NOMO-1 (cell line): ENCODE measurements around the gene COCH.
"Not testable (repeated sequence)": the region's sequence is repeated elsewhere in the genome, so short reads cannot be mapped to it uniquely, and the experiment has no call there.

ENCODE experiments used
- DNase-seq, 2 experiments: peaks; one replicate each; lab custom pipeline; 2025; ENCODE audit not compliant: unreplicated experiment in 2 of 2; lab: John Stamatoyannopoulos, UW

The COCH gene

GRCh38 chr14:30915596-30915995 lies 41.2 kb downstream of the COCH start:
- DNase-seq: no peak

- peak in 1 of 2 experiments; percentile 22 for DNase-seq
Observed at GRCh38 chr14:30921305-30921704, 46.9 kb downstream of the COCH start.

DNA sequence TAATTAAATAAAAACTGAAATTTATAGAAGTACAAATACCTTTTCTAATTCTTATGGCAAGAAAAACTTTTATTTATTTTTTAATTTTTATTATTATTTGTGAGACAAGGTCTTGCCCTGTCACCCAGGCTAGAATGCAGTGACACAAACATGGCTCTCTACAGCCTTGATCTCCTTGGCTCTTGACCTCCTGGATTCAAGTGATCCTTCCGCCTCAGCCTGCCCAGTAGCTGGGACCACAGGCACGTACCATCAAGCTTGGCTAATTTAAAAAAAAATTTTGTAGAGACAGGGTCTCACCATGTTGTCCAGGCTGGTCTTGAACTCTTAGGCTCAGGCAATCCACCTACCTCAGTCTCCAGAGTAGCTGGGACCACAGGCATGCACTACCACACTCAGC lies 47.4 kb downstream of the COCH start:
- no peak for DNase-seq

- no peak for DNase-seq
Observed at GRCh38 chr14:30925254-30925653, 50.9 kb downstream of the COCH start.

GRCh38 chr14:30928462-30928861 lies 54.1 kb downstream of the COCH start:
- DNase-seq: no peak

DNA sequence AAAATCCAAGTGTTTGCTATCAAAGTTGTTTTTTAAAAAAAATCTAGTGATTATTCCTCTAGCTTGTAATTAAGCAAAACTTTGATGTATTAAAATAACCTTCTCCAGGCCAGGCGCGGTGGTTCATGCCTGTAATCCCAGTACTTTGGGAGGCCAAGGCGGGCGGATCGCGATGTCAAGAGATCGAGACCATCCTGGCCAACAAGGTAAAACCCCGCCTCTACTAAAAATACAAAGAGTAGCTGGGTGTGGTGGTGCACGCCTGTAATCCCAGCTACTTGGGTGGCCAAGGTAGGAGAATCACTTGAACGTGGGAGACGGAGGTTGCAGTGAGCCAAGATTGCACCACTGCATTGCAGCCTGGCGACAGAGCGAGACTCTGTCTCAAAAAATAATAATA lies 59.6 kb downstream of the COCH start:
- not testable (repeated sequence) for DNase-seq

GRCh38 chr14:30935445-30935844 lies 61.1 kb downstream of the COCH start:
- no peak for DNase-seq

- DNase-seq: no peak
Observed at GRCh38 chr14:30938617-30939016, 64.3 kb downstream of the COCH start.
